ENCODE data around the gene SLC39A11.

GRCh38 chr17:73126716-73127473 is 34.4 kb upstream of the SLC39A11 start:
- TF ChIP-seq CTCF (IDR thresholded peaks at IDR 0.05; ENCODE audit: low read depth, low read length) (no peak), EZH2phosphoT487 (IDR thresholded peaks at IDR 0.05; ENCODE audit: low read depth) (no peak)

All from OCI-LY3 (cell line).